Thoracic aorta (tissue), 2 donors: ENCODE measurements around the gene CCDC27. TPM values are rescaled to one million over a fixed set of nuclear protein-coding genes. Genes with fewer than 3 reads are reported as not detected.
"Not testable (repeated sequence)": the region's sequence is repeated elsewhere in the genome, so short reads cannot be mapped to it uniquely, and the experiment has no call there.

Experiments
- ATAC-seq: fragments of 150-250 bp; one replicate; pipeline ENCODE4 v1.8.0; 2017; ENCODE audit warnings: low read depth; ENCODE audit not compliant: insufficient number of reproducible peaks, low FRiP score
- DNase-seq: peaks from one replicate; pipeline ENCODE4 v3.0.0-alpha.2; 2020; ENCODE audit warnings: low spot score
- H3K27ac ChIP-seq, 2 donors: fragments of 200-600 bp; sonication (generic); 1 replicate in 1 of 2; 2 replicates in 1 of 2; pipeline ENCODE4 v1.5.1; 2016; ENCODE audit warnings: mild to moderate bottlenecking in 2 of 2, moderate library complexity in 2 of 2
- H3K27me3 ChIP-seq: fragments of 200-600 bp; sonication (generic); replicated peaks from 2 replicates; pipeline ENCODE4 v1.6.0; 2016; ENCODE audit warnings: mild to moderate bottlenecking; ENCODE audit not compliant: insufficient read depth
- H3K36me3 ChIP-seq: fragments of 200-600 bp; sonication (generic); one replicate; pipeline ENCODE4 v1.5.1; 2016
- H3K4me1 ChIP-seq, 2 donors: fragments of 200-600 bp; sonication (generic); 1 replicate in 1 of 2; 2 replicates in 1 of 2; pipeline versions ENCODE4 v1.5.1 to v1.6.0; 2016; ENCODE audit warnings: low read depth in 2 of 2, mild to moderate bottlenecking in 1 of 2; ENCODE audit not compliant: control insufficient read depth in 1 of 2
- H3K4me3 ChIP-seq: fragments of 200-600 bp; sonication (generic); 2 replicates; pipeline ENCODE4 v1.5.1; 2016; ENCODE audit warnings: mild to moderate bottlenecking
- H3K9me3 ChIP-seq: fragments of 200-600 bp; sonication (generic); 2 replicates; pipeline ENCODE4 v1.5.1; 2016
- CTCF ChIP-seq: fragments of 200-600 bp; sonication (generic); IDR thresholded peaks from one replicate; pipeline ENCODE4 v1.5.1; 2019; ENCODE audit warnings: antibody characterized with exemption
- total RNA-seq, 2 donors: library from RNA; depleted of rRNA; stranded (reverse); fragments of >200 nt; gene quantifications; one replicate each; pipeline versions ENCODE4 v1.1.0 to v1.2.3, GENCODE V29; 2016

The CCDC27 gene
- total RNA-seq, 2 donors from 2014 or later, result not detected

- Histone ChIP-seq H3K27me3 (no peaks in the 10 kb centered on the region), H3K27ac (no peak overlapping the region)
- TF ChIP-seq CTCF, result no peak
Observed at GRCh38 chr1:3718764-3719163, 33.5 kb upstream of the CCDC27 start.

DNA sequence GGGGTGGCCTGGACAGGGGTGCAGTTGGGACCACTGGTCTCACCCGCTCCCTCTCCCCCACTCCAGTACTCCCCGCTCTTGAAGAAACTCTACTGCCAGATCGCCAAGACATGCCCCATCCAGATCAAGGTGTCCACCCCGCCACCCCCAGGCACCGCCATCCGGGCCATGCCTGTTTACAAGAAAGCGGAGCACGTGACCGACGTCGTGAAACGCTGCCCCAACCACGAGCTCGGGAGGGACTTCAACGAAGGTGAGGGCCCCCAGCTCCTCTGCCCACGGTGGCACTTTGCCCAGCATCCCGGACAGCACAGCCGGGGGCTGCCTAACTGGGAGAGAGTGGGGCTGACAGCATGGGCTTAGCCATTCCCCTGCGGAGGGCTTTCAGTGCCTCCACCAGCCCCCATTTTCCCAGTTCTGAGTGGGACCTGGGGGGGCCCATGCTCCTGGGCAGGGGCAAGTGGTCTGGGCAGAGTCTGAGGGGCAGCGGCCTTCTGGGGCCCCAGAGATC, 30.2 kb upstream of the CCDC27 start:
- no peak for TF ChIP-seq CTCF
- no peaks in the 10 kb centered on the region for H3K4me1 ChIP-seq
- DNase-seq (no peak), ATAC-seq (no peak)
- H3K9me3 ChIP-seq, result no peaks in the 10 kb centered on the region
- no peak overlapping the region for H3K4me3 ChIP-seq
- H3K27me3 ChIP-seq, result no peaks in the 10 kb centered on the region
- no peak overlapping the region for H3K27ac ChIP-seq
- H3K36me3 ChIP-seq, result no peaks in the 10 kb centered on the region

More at GRCh38 chr1:3718764-3719163, 33.5 kb upstream of the CCDC27 start:
- ATAC-seq (no peak), DNase-seq (no peak)
- Histone ChIP-seq H3K4me3 (no peak overlapping the region), H3K4me1 (peaks cover 0 to 8% of the 10 kb centered on the region in 2 donors), H3K36me3 (no peaks in the 10 kb centered on the region), H3K9me3 (no peaks in the 10 kb centered on the region)

GRCh38 chr1:3722846-3723245, 29.4 kb upstream of the CCDC27 start:
- Histone ChIP-seq H3K27ac (no peak overlapping the region), H3K9me3 (no peaks in the 10 kb centered on the region), H3K4me1 (no peaks in the 10 kb centered on the region), H3K36me3 (no peaks in the 10 kb centered on the region), H3K27me3 (no peaks in the 10 kb centered on the region), H3K4me3 (no peak overlapping the region)
- no peak for TF ChIP-seq CTCF
- no peak for DNase-seq
- no peak for ATAC-seq

GRCh38 chr1:3724416-3725030, 27.7 kb upstream of the CCDC27 start:
- H3K27me3 ChIP-seq, H3K4me1 ChIP-seq, H3K36me3 ChIP-seq, DNase-seq, H3K9me3 ChIP-seq, H3K4me3 ChIP-seq, H3K27ac ChIP-seq: not testable (repeated sequence)
- ATAC-seq, result peak; percentile 43
- peak; percentile 95 for TF ChIP-seq CTCF

- Histone ChIP-seq H3K9me3 (no peaks in the 10 kb centered on the region), H3K36me3 (no peaks in the 10 kb centered on the region), H3K27ac (no peak overlapping the region), H3K4me3 (no peak overlapping the region), H3K27me3 (no peaks in the 10 kb centered on the region), H3K4me1 (no peaks in the 10 kb centered on the region)
- ATAC-seq, result no peak
- no peak for DNase-seq
- no peak for TF ChIP-seq CTCF
Observed at GRCh38 chr1:3725366-3725765, 26.9 kb upstream of the CCDC27 start.
